H9 (cell line): ENCODE data around the gene CDK5R2. TPM values are rescaled to one million over a fixed set of nuclear protein-coding genes. Genes with fewer than 3 reads are reported as not detected.
A peak's percentile ranks its signal among the peaks of the same experiment; 100 is the strongest.

Source experiments
- DNase-seq: peaks from one replicate; pipeline ENCODE4 v3.0.0-alpha.2; 2017
- H2AFZ ChIP-seq: one replicate; pipeline ENCODE4 v1.6.1; 2013; ENCODE audit warnings: mild to moderate bottlenecking, low read length, control low read depth, moderate library complexity
- H2AK5ac ChIP-seq: 2 replicates; pipeline ENCODE4 v1.6.1; 2013; ENCODE audit warnings: low read length, control low read depth, mixed read lengths; ENCODE audit not compliant: insufficient read length
- H2BK120ac ChIP-seq: one replicate; pipeline ENCODE4 v1.6.1; 2013; ENCODE audit warnings: low read depth, mild to moderate bottlenecking, low read length, control low read depth, inconsistent platforms; ENCODE audit not compliant: poor library complexity, severe bottlenecking
- H2BK12ac ChIP-seq: 2 replicates; pipeline ENCODE4 v1.6.1; 2013; ENCODE audit warnings: low read length, control low read depth, mixed read lengths, low read depth; ENCODE audit not compliant: insufficient read length
- H2BK15ac ChIP-seq: 2 replicates; pipeline ENCODE4 v1.6.1; 2013; ENCODE audit warnings: low read depth, low read length, control low read depth
- H2BK20ac ChIP-seq: one replicate; pipeline ENCODE4 v1.6.1; 2013; ENCODE audit warnings: low read depth, mild to moderate bottlenecking, low read length, control low read depth, inconsistent platforms; ENCODE audit not compliant: poor library complexity, severe bottlenecking
- H2BK5ac ChIP-seq: 2 replicates; pipeline ENCODE4 v1.6.1; 2013; ENCODE audit warnings: low read length, control low read depth, mixed read lengths; ENCODE audit not compliant: insufficient read length
- H3K14ac ChIP-seq: 2 replicates; pipeline ENCODE4 v1.6.1; 2013; ENCODE audit warnings: low read length, control low read depth; ENCODE audit not compliant: insufficient read depth
- H3K18ac ChIP-seq: 2 replicates; pipeline ENCODE4 v1.6.1; 2013; ENCODE audit warnings: low read depth, mild to moderate bottlenecking, mixed read lengths, low read length, control low read depth; ENCODE audit not compliant: insufficient read length
- H3K23ac ChIP-seq: 2 replicates; pipeline ENCODE4 v1.6.1; 2013; ENCODE audit warnings: low read length, control low read depth, mixed read lengths, low read depth; ENCODE audit not compliant: insufficient read length
- H3K23me2 ChIP-seq: 2 replicates; pipeline ENCODE4 v1.6.1; 2013; ENCODE audit warnings: low read depth, mild to moderate bottlenecking, mixed read lengths, low read length, control low read depth; ENCODE audit not compliant: insufficient read length, poor library complexity, severe bottlenecking
- H3K27ac ChIP-seq: 2 replicates; pipeline ENCODE4 v1.5.1; 2013; ENCODE audit warnings: low read length, control low read depth, mixed read lengths, low read depth; ENCODE audit not compliant: insufficient read length
- H3K27me3 ChIP-seq: 2 replicates; pipeline ENCODE4 v1.6.1; 2013; ENCODE audit warnings: low read length, control low read depth, inconsistent platforms; ENCODE audit not compliant: insufficient read depth
- H3K4ac ChIP-seq: 2 replicates; pipeline ENCODE4 v1.6.1; 2013; ENCODE audit warnings: low read depth, mild to moderate bottlenecking, control low read depth, inconsistent platforms, low read length, moderate library complexity
- H3K4me1 ChIP-seq: 2 replicates; pipeline ENCODE4 v1.6.1; 2013; ENCODE audit warnings: low read length, control low read depth, inconsistent platforms; ENCODE audit not compliant: insufficient read depth
- H3K4me2 ChIP-seq: 2 replicates; pipeline ENCODE4 v1.6.1; 2013; ENCODE audit warnings: low read length, control low read depth, mixed read lengths; ENCODE audit not compliant: insufficient read length, insufficient read depth
- H3K56ac ChIP-seq: 2 replicates; pipeline ENCODE4 v1.6.1; 2013; ENCODE audit warnings: low read depth, mild to moderate bottlenecking, mixed read lengths, low read length, control low read depth; ENCODE audit not compliant: insufficient read length
- H3K79me1 ChIP-seq: 2 replicates; pipeline ENCODE4 v1.6.1; 2013; ENCODE audit warnings: low read depth, mild to moderate bottlenecking, moderate library complexity, low read length, control low read depth, inconsistent platforms; ENCODE audit not compliant: insufficient read depth, poor library complexity, severe bottlenecking
- H3K79me2 ChIP-seq: 2 replicates; pipeline ENCODE4 v1.6.1; 2013; ENCODE audit warnings: low read length, control low read depth, inconsistent platforms; ENCODE audit not compliant: insufficient read depth
- H3K9ac ChIP-seq: 2 replicates; pipeline ENCODE4 v1.6.1; 2013; ENCODE audit warnings: low read length, control low read depth, mixed read lengths; ENCODE audit not compliant: insufficient read length; ENCODE audit errors: extremely low read depth
- H3K9me3 ChIP-seq: one replicate; pipeline ENCODE4 v1.6.1; 2013; ENCODE audit warnings: low read depth, low read length, inconsistent platforms; ENCODE audit not compliant: control insufficient read depth
- H3T11ph ChIP-seq: one replicate; pipeline ENCODE4 v1.6.1; 2013; ENCODE audit warnings: mild to moderate bottlenecking, low read length, control low read depth, inconsistent platforms
- H4K20me1 ChIP-seq: one replicate; pipeline ENCODE4 v1.6.1; 2013; ENCODE audit not compliant: control insufficient read depth, insufficient read length, insufficient read depth
- H4K5ac ChIP-seq: 2 replicates; pipeline ENCODE4 v1.6.1; 2013; ENCODE audit warnings: low read depth, mild to moderate bottlenecking, mixed read lengths, low read length, control low read depth; ENCODE audit not compliant: insufficient read length
- H4K8ac ChIP-seq: replicated peaks from 2 replicates; pipeline ENCODE4 v1.6.1; 2013; ENCODE audit warnings: low read length, control low read depth, mixed read lengths, low read depth; ENCODE audit not compliant: insufficient read length
- H4K91ac ChIP-seq: 2 replicates; pipeline ENCODE4 v1.6.1; 2013; ENCODE audit warnings: low read depth, mild to moderate bottlenecking, moderate library complexity, mixed read lengths, low read length, control low read depth; ENCODE audit not compliant: insufficient read length
- H3K27ac Mint-ChIP-seq, 3 experiments: 2 replicates in 2 of 3; 3 replicates in 1 of 3; pipeline ENCODE4 v1.8.0; 2020 to 2021; ENCODE audit warnings: mixed read lengths in 3 of 3, mild to moderate bottlenecking in 1 of 3, moderate library complexity in 1 of 3
- H3K27me3 Mint-ChIP-seq: 2 replicates; pipeline ENCODE4 v1.8.0; 2021; ENCODE audit warnings: low read depth, mild to moderate bottlenecking, moderate library complexity, mixed read lengths
- H3K36me3 Mint-ChIP-seq, 3 experiments: 2 replicates in 2 of 3; 3 replicates in 1 of 3; pipeline ENCODE4 v1.8.0; 2020 to 2021; ENCODE audit warnings: low read depth in 3 of 3, mixed read lengths in 3 of 3; ENCODE audit not compliant: insufficient read depth in 1 of 3
- H3K4me1 Mint-ChIP-seq, 2 experiments: 2 replicates each; pipeline ENCODE4 v1.8.0; 2020; ENCODE audit warnings: mixed read lengths in 2 of 2
- H3K4me3 Mint-ChIP-seq, 2 experiments: 2 replicates in 1 of 2; 3 replicates in 1 of 2; pipeline ENCODE4 v1.8.0; 2020 to 2021; ENCODE audit warnings: mild to moderate bottlenecking in 2 of 2, mixed read lengths in 2 of 2, moderate library complexity in 1 of 2
- H3K9me3 Mint-ChIP-seq, 2 experiments: 2 replicates in 1 of 2; 3 replicates in 1 of 2; pipeline ENCODE4 v1.8.0; 2020; ENCODE audit warnings: mild to moderate bottlenecking in 2 of 2, mixed read lengths in 2 of 2, moderate library complexity in 1 of 2
- CTCF ChIP-seq: fragments of 200-600 bp; sonication (generic); conservative IDR thresholded peaks from 3 replicates; pipeline ENCODE4 v1.8.0; 2021; ENCODE audit warnings: antibody characterized with exemption, mild to moderate bottlenecking
- WGBS: extraction: QIAGEN DNeasy Blood & Tissue Kit; methylation state at CpG from one replicate; pipeline ENCODE4 v1.1.7; 2013; ENCODE audit warnings: missing lambda C conversion rate, low lambda C conversion rate, mixed read lengths; ENCODE audit not compliant: insufficient read length; ENCODE audit errors: extremely low coverage; 5-methylcytosine and 5-hydroxymethylcytosine counted together
- total RNA-seq: library from RNA; stranded (reverse); gene quantifications from 2 replicates; pipeline ENCODE4 v1.2.1, GENCODE V29; 2021

The CDK5R2 gene
- total RNA-seq, 1 experiment from 2014 or later, result 0.26 TPM

GRCh38 chr2:218995561-218995960 lies 36.1 kb downstream of the CDK5R2 start:
- no peak for TF ChIP-seq CTCF
- no peak overlapping the region for H3K4me2 ChIP-seq
- H3K4me3 Mint-ChIP-seq, result 0 out of 5 replicates have a peak overlapping the region, but pooled peaks of 1 of the 2 experiments have one; percentile 23

More at GRCh38 chr2:218995561-218995960, 36.1 kb downstream of the CDK5R2 start:
- no peak overlapping the region for H3K27ac ChIP-seq
- H2AFZ ChIP-seq, result no peak overlapping the region
- no peak overlapping the region for H3T11ph ChIP-seq
- no peaks in the 10 kb centered on the region for H3K23me2 ChIP-seq
- no peak overlapping the region for H3K18ac ChIP-seq
- Mint-ChIP-seq H3K27ac (no peak overlapping the region), H3K27me3 (peaks cover 99% of the 10 kb centered on the region), H3K4me1 (peaks cover 26 to 42% of the 10 kb centered on the region in 2 experiments), H3K9me3 (peaks cover 0 to 10% of the 10 kb centered on the region in 2 experiments; a peak in 4 of 5 replicates), H3K36me3 (no peaks in the 10 kb centered on the region; a peak in 1 of 7 replicates)
- no peak overlapping the region for H2BK120ac ChIP-seq
- no peak overlapping the region for H3K23ac ChIP-seq
- H3K14ac ChIP-seq, result no peak overlapping the region
- no peak overlapping the region for H4K5ac ChIP-seq
- no peak overlapping the region for H3K9ac ChIP-seq
- no peak for DNase-seq
- H3K56ac ChIP-seq, result no peak overlapping the region
- H3K27me3 ChIP-seq, result peaks cover 95% of the 10 kb centered on the region
- H2BK15ac ChIP-seq, result no peak overlapping the region
- H4K20me1 ChIP-seq, result no peaks in the 10 kb centered on the region
- H2AK5ac ChIP-seq, result no peak overlapping the region
- no peaks in the 10 kb centered on the region for H3K9me3 ChIP-seq
- H3K4ac ChIP-seq, result no peak overlapping the region
- H2BK20ac ChIP-seq, result no peak overlapping the region
- no peaks in the 10 kb centered on the region for H3K79me1 ChIP-seq
- no peak overlapping the region for H2BK12ac ChIP-seq
- H4K91ac ChIP-seq, result no peak overlapping the region
- H3K4me1 ChIP-seq, result peaks cover 4% of the 10 kb centered on the region; the same call in 1 of the 2 replicates
- no peaks in the 10 kb centered on the region for H3K79me2 ChIP-seq
- no CpG with 5 or more reads among the region's 8 CpGs for WGBS
- H4K8ac ChIP-seq, result no peak overlapping the region
- H2BK5ac ChIP-seq, result no peak overlapping the region
